ENCODE results near the gene TTC13.

Gene TTC13

DNA sequence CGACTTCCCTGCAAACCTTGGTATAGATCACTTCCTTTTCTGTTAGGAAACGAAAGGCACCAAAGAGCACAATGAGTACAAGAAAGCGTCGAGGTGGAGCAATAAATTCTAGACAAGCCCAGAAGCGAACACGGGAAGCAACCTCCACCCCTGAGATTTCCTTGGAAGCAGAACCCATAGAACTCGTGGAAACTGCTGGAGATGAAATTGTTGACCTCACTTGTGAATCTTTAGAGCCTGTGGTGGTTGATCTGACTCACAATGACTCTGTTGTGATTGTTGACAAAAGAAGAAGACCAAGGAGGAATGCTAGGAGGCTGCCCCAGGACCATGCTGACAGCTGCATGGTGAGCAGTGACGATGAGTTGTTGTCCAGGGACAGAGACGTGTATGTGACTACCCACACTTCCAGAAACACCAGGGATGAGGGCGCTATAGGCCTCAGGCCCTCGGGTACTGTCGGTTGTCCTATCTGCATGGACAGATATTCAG is 42.9 kb upstream of the TTC13 start:
- no peaks in the 10 kb centered on the region for H3K36me3 ChIP-seq (ENCODE audit: control insufficient read depth, insufficient read depth, low read length)
- H3K4me3 ChIP-seq (replicated peaks; ENCODE audit: low read depth, low read length), result no peak overlapping the region
- no peaks in the 10 kb centered on the region for H3K27me3 ChIP-seq (replicated peaks; ENCODE audit: control insufficient read depth, insufficient read depth, low read length)
- TF ChIP-seq, protein P1, sequence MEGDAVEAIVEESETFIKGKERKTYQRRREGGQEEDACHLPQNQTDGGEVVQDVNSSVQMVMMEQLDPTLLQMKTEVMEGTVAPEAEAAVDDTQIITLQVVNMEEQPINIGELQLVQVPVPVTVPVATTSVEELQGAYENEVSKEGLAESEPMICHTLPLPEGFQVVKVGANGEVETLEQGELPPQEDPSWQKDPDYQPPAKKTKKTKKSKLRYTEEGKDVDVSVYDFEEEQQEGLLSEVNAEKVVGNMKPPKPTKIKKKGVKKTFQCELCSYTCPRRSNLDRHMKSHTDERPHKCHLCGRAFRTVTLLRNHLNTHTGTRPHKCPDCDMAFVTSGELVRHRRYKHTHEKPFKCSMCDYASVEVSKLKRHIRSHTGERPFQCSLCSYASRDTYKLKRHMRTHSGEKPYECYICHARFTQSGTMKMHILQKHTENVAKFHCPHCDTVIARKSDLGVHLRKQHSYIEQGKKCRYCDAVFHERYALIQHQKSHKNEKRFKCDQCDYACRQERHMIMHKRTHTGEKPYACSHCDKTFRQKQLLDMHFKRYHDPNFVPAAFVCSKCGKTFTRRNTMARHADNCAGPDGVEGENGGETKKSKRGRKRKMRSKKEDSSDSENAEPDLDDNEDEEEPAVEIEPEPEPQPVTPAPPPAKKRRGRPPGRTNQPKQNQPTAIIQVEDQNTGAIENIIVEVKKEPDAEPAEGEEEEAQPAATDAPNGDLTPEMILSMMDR (IDR thresholded peaks at IDR 0.05; ENCODE audit: insufficient read depth, low read length, poor library complexity, severe bottlenecking), result no peak
- no peak for DNase-seq (ENCODE audit: extremely low read depth, insufficient read length)

DNA sequence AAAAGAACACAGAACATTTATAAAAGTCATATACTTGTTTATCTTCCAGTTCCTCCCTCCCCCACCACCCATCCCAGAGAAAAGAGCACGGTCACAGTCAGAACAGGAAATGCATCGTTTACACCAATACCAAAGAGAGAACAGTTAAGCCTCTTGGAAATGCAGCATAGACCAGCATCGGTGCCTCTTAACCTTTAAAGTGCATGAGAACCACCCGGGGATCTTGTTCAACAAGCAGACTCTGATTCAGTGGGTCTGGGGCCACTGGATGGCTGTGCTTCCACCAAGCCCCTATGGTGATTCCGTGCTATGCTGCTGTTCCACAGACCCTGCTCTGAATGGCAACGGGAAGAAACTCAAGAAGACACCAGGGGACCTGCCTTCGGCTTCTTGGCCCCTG is 42.2 kb upstream of the TTC13 start:
- H3K36me3 ChIP-seq (ENCODE audit: control insufficient read depth, insufficient read depth, low read length), result no peaks in the 10 kb centered on the region
- no peaks in the 10 kb centered on the region for H3K27me3 ChIP-seq (replicated peaks; ENCODE audit: control insufficient read depth, insufficient read depth, low read length)
- TF ChIP-seq, protein P1 (IDR thresholded peaks at IDR 0.05; ENCODE audit: insufficient read depth, low read length, poor library complexity, severe bottlenecking), result no peak
- DNase-seq (ENCODE audit: extremely low read depth, insufficient read length), result no peak
- no peak overlapping the region for H3K4me3 ChIP-seq (replicated peaks; ENCODE audit: low read depth, low read length)

DNA sequence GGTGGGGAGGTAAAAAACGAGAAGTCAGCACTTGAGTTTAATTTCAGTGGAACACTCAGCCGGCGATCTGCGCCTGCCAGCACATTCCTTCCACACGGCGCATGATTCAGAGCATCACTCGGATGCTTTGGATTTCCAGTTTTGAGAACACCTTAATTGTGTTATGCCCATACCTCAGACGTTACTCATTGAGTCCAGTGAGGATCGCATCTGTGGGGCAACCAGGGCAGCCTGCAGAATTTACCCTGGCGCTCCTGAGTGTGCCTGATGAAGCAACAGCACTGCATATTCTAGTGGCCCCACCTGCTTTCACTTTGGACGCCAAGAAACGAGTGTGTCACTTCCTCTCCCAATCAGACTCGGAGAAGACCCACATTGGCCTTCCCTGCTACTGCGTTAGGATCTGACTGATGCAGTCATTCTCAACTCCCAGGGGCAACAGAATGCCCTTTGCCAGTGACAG is 41.5 kb upstream of the TTC13 start:
- TF ChIP-seq, protein P1 (IDR thresholded peaks at IDR 0.05; ENCODE audit: insufficient read depth, low read length, poor library complexity, severe bottlenecking), result no peak
- DNase-seq (ENCODE audit: extremely low read depth, insufficient read length), result no peak
- Histone ChIP-seq H3K27me3 (replicated peaks; ENCODE audit: control insufficient read depth, insufficient read depth, low read length) (no peaks in the 10 kb centered on the region), H3K36me3 (ENCODE audit: control insufficient read depth, insufficient read depth, low read length) (no peaks in the 10 kb centered on the region), H3K4me3 (replicated peaks; ENCODE audit: low read depth, low read length) (no peak overlapping the region)

DNA sequence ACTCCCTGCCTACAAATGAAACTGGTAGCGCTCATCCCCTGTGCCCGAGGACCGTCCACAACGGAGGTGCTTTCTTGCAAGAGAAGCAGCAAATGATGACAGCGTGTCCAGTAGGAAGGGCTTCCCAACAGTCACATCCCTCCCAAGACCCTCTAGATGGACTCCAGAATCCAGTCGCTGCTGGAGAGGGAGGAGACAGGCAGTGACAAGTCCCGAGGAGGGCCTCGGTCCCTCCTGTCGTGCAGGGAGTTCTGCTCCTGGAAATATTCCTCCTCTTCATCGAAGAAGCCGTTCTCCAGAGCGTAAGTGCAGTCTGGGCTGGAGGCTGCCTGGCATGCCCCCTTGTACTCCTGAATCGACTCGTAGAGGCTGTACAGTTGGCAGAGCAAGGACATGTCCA is 41.0 kb upstream of the TTC13 start:
- no peaks in the 10 kb centered on the region for H3K27me3 ChIP-seq (replicated peaks; ENCODE audit: control insufficient read depth, insufficient read depth, low read length)
- TF ChIP-seq, protein P1 (IDR thresholded peaks at IDR 0.05; ENCODE audit: insufficient read depth, low read length, poor library complexity, severe bottlenecking), result no peak
- H3K36me3 ChIP-seq (ENCODE audit: control insufficient read depth, insufficient read depth, low read length), result no peaks in the 10 kb centered on the region
- no peak for DNase-seq (ENCODE audit: extremely low read depth, insufficient read length)
- H3K4me3 ChIP-seq (replicated peaks; ENCODE audit: low read depth, low read length), result no peak overlapping the region

DNA sequence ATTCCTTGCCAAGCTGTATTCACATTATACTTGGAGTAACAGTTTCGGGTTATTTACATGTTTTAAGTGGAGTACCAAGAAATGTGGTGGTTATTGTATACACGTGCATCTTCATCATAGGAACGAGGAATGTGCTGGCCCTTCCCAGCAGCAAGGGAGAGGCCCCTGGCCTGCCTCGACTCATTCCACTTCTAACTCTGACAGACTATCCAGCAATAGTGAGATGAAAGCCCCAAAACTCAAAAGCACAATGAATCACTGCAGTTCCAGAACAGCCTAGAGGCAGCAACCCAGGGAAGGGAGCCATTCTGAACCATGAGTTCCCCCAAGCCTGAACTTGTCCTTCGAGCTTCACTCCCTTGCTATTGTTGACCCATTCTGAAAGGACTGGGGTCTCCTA is 38.3 kb upstream of the TTC13 start:
- Histone ChIP-seq H3K27me3 (replicated peaks; ENCODE audit: control insufficient read depth, insufficient read depth, low read length) (no peaks in the 10 kb centered on the region), H3K36me3 (ENCODE audit: control insufficient read depth, insufficient read depth, low read length) (no peaks in the 10 kb centered on the region), H3K4me3 (replicated peaks; ENCODE audit: low read depth, low read length) (no peak overlapping the region)
- TF ChIP-seq, protein P1 (IDR thresholded peaks at IDR 0.05; ENCODE audit: insufficient read depth, low read length, poor library complexity, severe bottlenecking), result no peak
- no peak for DNase-seq (ENCODE audit: extremely low read depth, insufficient read length)

DNA sequence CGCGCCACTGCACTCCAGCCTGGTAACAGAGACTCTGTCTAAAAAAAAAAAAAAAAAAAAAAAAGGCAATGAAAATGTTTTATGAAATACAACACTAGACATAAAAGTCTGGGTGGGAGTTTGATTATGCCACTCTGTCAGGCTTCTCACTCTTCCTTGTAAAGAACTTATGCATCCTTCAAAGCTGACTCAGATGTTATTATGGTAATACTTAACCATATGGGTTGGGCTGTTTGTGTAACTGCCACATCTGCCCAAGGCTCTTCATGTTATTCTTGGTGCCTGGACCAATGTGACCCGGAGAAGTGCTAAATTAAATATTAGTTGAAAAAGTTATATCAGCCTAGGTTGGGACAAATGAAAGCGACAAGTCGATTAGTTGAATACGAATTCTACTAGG is 37.6 kb upstream of the TTC13 start:
- H3K36me3 ChIP-seq (ENCODE audit: control insufficient read depth, insufficient read depth, low read length), result no peaks in the 10 kb centered on the region
- no peak overlapping the region for H3K4me3 ChIP-seq (replicated peaks; ENCODE audit: low read depth, low read length)
- no peak for DNase-seq (ENCODE audit: extremely low read depth, insufficient read length)
- no peaks in the 10 kb centered on the region for H3K27me3 ChIP-seq (replicated peaks; ENCODE audit: control insufficient read depth, insufficient read depth, low read length)
- TF ChIP-seq, protein P1 (IDR thresholded peaks at IDR 0.05; ENCODE audit: insufficient read depth, low read length, poor library complexity, severe bottlenecking), result no peak
